ENCODE data around the gene RNF5. TPM values are rescaled to one million over a fixed set of nuclear protein-coding genes. Genes with fewer than 3 reads are reported as not detected.
A peak's percentile ranks its signal among the peaks of the same experiment; 100 is the strongest.

The RNF5 gene
- total and polyA plus RNA-seq, 9 of the 15 experiments (the other 6 are each of a cell fraction or from before 2014, with no cell fraction given) = 62.2 to 245 (median 129) TPM

GRCh38 chr6:32194825-32195651, 16.8 kb downstream of the RNF5 start (continued):
- TF ChIP-seq MAFK (IDR thresholded peaks at IDR 0.05; ENCODE audit: low read length) = no peak
- 0 out of 2 replicates have a peak, but pooled peaks have one; percentile 61 for TF ChIP-seq ZNF224 (CRISPR knock-in tag; IDR thresholded peaks at IDR 0.05)
- TF ChIP-seq GABPB2 (CRISPR knock-in tag; conservative IDR thresholded peaks at IDR 0.05) = no peak
- no peak for TF ChIP-seq SRSF9 (IDR thresholded peaks at IDR 0.05; ENCODE audit: borderline replicate concordance, low read depth, low read length)
- no peak for TF ChIP-seq STAT5B (CRISPR knock-in tag; IDR thresholded peaks at IDR 0.05)
- TF ChIP-seq ZNF785 (CRISPR knock-in tag; IDR thresholded peaks at IDR 0.05) = no peak
- TF ChIP-seq HNRNPH1 (optimal IDR thresholded peaks at IDR 0.05; ENCODE audit: low read depth, low read length) = no peak
- TF ChIP-seq NR4A1 (CRISPR knock-in tag; IDR thresholded peaks at IDR 0.05) = no peak
- TF ChIP-seq NR4A1 (tag; IDR thresholded peaks at IDR 0.05) = no peak
- TF ChIP-seq ADNP (tag; IDR thresholded peaks at IDR 0.05) = no peak
- TF ChIP-seq TAF1 (IDR thresholded peaks at IDR 0.05; ENCODE audit: control insufficient read depth, extremely low read depth, insufficient read depth, low read length, severe bottlenecking) = peak; percentile 45
- TF ChIP-seq VEZF1 (CRISPR knock-in tag; IDR thresholded peaks at IDR 0.05) = no peak
- TF ChIP-seq, protein P1, sequence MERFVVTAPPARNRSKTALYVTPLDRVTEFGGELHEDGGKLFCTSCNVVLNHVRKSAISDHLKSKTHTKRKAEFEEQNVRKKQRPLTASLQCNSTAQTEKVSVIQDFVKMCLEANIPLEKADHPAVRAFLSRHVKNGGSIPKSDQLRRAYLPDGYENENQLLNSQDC (CRISPR knock-in tag; IDR thresholded peaks at IDR 0.05) = peak; percentile 86; the same call in 1 of the 2 replicates
- no peak for TF ChIP-seq GABPA (tag; conservative IDR thresholded peaks at IDR 0.05; ENCODE audit: low read depth)
- TF ChIP-seq SMARCC2 (IDR thresholded peaks at IDR 0.05; ENCODE audit: low read depth) = peak; percentile 37; the same call in 1 of the 2 replicates
- no peak for TF ChIP-seq ZNF583 (CRISPR knock-in tag; IDR thresholded peaks at IDR 0.05)
- TF ChIP-seq DACH1 (IDR thresholded peaks at IDR 0.05; ENCODE audit: partially characterized antibody) = no peak
- 0 out of 2 replicates have a peak, but pooled peaks have one; percentile 36 for TF ChIP-seq BCOR (IDR thresholded peaks at IDR 0.05)
- no peak for TF ChIP-seq ZNF780A (CRISPR knock-in tag; IDR thresholded peaks at IDR 0.05)
- TF ChIP-seq ZNF766 (CRISPR knock-in tag; conservative IDR thresholded peaks at IDR 0.05) = peak; percentile 45; the same call in 1 of the 2 replicates
- TF ChIP-seq FOXJ2 (tag; IDR thresholded peaks at IDR 0.05) = no peak
- no peak for TF ChIP-seq COPS2 (conservative IDR thresholded peaks at IDR 0.05)
- no peak for TF ChIP-seq ZNF280B (CRISPR knock-in tag; IDR thresholded peaks at IDR 0.05)
- TF ChIP-seq PHF20 (IDR thresholded peaks at IDR 0.05; ENCODE audit: partially characterized antibody) = no peak
- no peak for TF ChIP-seq HOMEZ (CRISPR knock-in tag; IDR thresholded peaks at IDR 0.05)
- no peak for TF ChIP-seq NEUROD1 (IDR thresholded peaks at IDR 0.05; ENCODE audit: borderline replicate concordance, low read depth, low read length, partially characterized antibody)

Data from K562 (cell line).